OCI-LY1 (cell line): Measurements from ENCODE around the gene VPS25.

Experiments used
- EZH2 ChIP-seq: fragments of 200-600 bp; sonication (generic), shearing (Covaris generic); IDR thresholded peaks from 2 replicates; pipeline ENCODE4 v1.8.0; 2017; ENCODE audit warnings: borderline replicate concordance, mixed run types, mild to moderate bottlenecking, antibody characterized with exemption, low read length, moderate library complexity, mixed read lengths
- TF ChIP-seq, protein P1 (sequence below): fragments of 200-600 bp; sonication (generic), shearing (Covaris generic); IDR thresholded peaks from 2 replicates; pipeline ENCODE4 v1.5.1; 2017; ENCODE audit warnings: mild to moderate bottlenecking, antibody characterized with exemption, low read length, moderate library complexity, mixed read lengths

DNA sequence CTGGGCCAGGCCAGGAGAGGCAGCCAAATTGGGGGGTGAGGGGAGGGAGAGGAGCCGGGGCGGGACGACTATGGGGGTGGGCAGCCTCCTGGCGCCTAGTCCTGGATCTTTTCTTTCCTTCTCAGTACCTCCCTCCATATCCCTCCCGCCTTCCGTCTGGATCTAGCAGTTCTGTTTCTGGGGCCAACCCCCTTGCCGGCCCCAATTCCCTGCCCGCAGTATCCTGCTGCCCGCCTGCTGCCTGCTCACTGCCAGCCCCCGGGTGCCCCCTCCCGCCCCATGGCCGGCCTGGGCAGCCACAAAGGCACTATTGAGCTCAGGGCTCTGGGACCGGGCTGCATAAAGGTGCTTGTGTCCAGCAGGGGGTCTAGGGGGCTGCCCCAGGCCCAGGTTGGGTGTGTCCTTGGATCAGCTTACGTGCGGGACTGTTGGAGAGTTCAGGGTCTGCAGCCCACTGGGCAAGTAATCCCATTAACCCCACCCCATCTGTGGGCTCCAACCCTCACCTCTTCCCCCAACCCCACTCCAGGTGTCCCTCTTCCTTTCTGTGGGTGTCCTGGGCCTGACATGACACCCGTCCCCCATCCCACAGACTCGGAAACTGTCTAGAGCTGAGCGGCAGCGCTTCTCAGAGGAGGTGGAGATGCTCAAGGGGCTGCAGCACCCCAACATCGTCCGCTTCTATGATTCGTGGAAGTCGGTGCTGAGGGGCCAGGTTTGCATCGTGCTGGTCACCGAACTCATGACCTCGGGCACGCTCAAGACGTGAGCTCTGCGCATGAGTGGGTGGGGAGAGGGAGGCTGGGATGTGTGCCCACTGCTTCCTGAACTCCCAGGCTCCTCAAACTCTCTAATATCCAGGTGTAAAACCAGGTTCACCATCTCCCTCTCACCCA, 9.2 kb downstream of the VPS25 start:
- TF ChIP-seq, protein P1, sequence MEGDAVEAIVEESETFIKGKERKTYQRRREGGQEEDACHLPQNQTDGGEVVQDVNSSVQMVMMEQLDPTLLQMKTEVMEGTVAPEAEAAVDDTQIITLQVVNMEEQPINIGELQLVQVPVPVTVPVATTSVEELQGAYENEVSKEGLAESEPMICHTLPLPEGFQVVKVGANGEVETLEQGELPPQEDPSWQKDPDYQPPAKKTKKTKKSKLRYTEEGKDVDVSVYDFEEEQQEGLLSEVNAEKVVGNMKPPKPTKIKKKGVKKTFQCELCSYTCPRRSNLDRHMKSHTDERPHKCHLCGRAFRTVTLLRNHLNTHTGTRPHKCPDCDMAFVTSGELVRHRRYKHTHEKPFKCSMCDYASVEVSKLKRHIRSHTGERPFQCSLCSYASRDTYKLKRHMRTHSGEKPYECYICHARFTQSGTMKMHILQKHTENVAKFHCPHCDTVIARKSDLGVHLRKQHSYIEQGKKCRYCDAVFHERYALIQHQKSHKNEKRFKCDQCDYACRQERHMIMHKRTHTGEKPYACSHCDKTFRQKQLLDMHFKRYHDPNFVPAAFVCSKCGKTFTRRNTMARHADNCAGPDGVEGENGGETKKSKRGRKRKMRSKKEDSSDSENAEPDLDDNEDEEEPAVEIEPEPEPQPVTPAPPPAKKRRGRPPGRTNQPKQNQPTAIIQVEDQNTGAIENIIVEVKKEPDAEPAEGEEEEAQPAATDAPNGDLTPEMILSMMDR = no peak
- no peak for TF ChIP-seq EZH2
